Measurements from ENCODE around the gene USP3. TPM values are rescaled to one million over a fixed set of nuclear protein-coding genes. Genes with fewer than 3 reads are reported as not detected.

USP3 gene
- total and polyA plus RNA-seq, 2 of the 13 experiments (the other 11 are each of a cell fraction or from before 2014, with no cell fraction given): 14.3 to 61.2 TPM

- Histone ChIP-seq H3K36me3 (replicated peaks in 1 of 2; ENCODE audit: control insufficient read depth in 1 of 2, insufficient read depth in 2 of 2, low read length in 2 of 2) (no peaks in the 10 kb centered on the region), H3K27me3 (ENCODE audit: control insufficient read depth in 1 of 2, insufficient read depth in 2 of 2, low read length in 2 of 2) (no peaks in the 10 kb centered on the region; a peak in 1 of 5 replicates), H3K4me1 (ENCODE audit: insufficient read depth, low read length) (peaks cover 67% of the 10 kb centered on the region), H3K27ac (ENCODE audit: extremely low read length, insufficient read depth, low read length) (peak overlapping the region; percentile 93), H3K79me2 (ENCODE audit: insufficient read depth, low read length) (peaks cover 31% of the 10 kb centered on the region), H4K20me1 (ENCODE audit: insufficient read depth, low read length) (peaks cover 20% of the 10 kb centered on the region), H3K9ac (ENCODE audit: insufficient read depth, low read depth, low read length) (peak overlapping the region; percentile 87), H3K9me3 (ENCODE audit: low read length) (no peaks in the 10 kb centered on the region), H2AFZ (ENCODE audit: low read length) (no peak overlapping the region), H3K4me2 (ENCODE audit: low read depth, low read length) (peak overlapping the region; percentile 89), H3K4me3 (replicated peaks in 1 of 3; ENCODE audit: insufficient read depth in 1 of 3, low read depth in 2 of 3, low read length in 3 of 3) (peak overlapping the region; percentile 56 to 74 (median 66))
- FAIRE-seq: peak; percentile 59
- CTCF ChIA-PET (ENCODE audit: low intra/inter-chr PET ratio, low total read pairs): no interaction called here
- POLR2A ChIA-PET: interaction anchor here (0.7 to 8.7 kb wide), 12 partner anchors 11 to 97 kb away, joined by 3 to 82 read pairs (median 10); no protein-coding TSS in a partner anchor
- in situ Hi-C loops (cut with HindIII; ENCODE audit: extremely low pct_ligation_motif_present, low pct_unique_long_range_greater_than_20kb): loop anchor here (5.0 kb wide), 1 partner anchor 36 kb away; no protein-coding TSS in a partner anchor
- BruUV-seq (replicated peaks): no TSS peak
- ATAC-seq: peak; percentile 78
- intact Hi-C loops (cut with micrococcal nuclease; ENCODE audit: unreplicated experiment): no loop called here
- 1% methylated on average over 24 of the region's 34 CpGs for WGBS (ENCODE audit: low lambda C conversion rate)
- DNase-seq (ENCODE audit: low spot score): peak; percentile 84
- no peak for TF ChIP-seq DDIT3 (CRISPR knock-in tag; IDR thresholded peaks at IDR 0.05)
- TF ChIP-seq, protein P1, sequence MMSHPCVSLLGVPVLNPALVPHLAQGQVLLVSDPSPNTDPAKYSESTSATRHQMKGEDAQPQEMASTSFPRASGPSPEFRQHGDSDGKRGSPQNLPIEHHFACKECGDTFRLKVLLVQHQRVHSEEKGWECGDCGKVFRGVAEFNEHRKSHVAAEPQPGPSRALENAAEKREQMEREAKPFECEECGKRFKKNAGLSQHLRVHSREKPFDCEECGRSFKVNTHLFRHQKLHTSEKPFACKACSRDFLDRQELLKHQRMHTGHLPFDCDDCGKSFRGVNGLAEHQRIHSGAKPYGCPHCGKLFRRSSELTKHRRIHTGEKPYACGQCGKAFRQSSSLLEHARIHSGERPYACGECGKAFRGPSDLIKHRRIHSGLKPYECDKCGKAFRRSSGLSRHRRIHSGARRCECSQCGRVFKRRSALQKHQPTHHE (CRISPR knock-in tag; IDR thresholded peaks at IDR 0.05; ENCODE audit: borderline replicate concordance): peak; percentile 28; the same call in 1 of the 2 replicates
- 0 out of 2 replicates have a peak, but pooled peaks have one; percentile 2 for TF ChIP-seq ZNF235 (CRISPR knock-in tag; IDR thresholded peaks at IDR 0.05; ENCODE audit: borderline replicate concordance)
- TF ChIP-seq NFIC (IDR thresholded peaks at IDR 0.05; ENCODE audit: low read length): peak; percentile 7; the same call in 1 of the 2 replicates
- TF ChIP-seq THYN1 (CRISPR knock-in tag; IDR thresholded peaks at IDR 0.05; ENCODE audit: borderline replicate concordance, low read depth): 0 out of 2 replicates have a peak, but pooled peaks have one; percentile 37
- TF ChIP-seq HNRNPH1 (optimal IDR thresholded peaks at IDR 0.05; ENCODE audit: low read depth, low read length): no peak
- TF ChIP-seq, protein P2, sequence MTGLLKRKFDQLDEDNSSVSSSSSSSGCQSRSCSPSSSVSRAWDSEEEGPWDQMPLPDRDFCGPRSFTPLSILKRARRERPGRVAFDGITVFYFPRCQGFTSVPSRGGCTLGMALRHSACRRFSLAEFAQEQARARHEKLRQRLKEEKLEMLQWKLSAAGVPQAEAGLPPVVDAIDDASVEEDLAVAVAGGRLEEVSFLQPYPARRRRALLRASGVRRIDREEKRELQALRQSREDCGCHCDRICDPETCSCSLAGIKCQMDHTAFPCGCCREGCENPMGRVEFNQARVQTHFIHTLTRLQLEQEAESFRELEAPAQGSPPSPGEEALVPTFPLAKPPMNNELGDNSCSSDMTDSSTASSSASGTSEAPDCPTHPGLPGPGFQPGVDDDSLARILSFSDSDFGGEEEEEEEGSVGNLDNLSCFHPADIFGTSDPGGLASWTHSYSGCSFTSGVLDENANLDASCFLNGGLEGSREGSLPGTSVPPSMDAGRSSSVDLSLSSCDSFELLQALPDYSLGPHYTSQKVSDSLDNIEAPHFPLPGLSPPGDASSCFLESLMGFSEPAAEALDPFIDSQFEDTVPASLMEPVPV (CRISPR knock-in tag; IDR thresholded peaks at IDR 0.05): peak; percentile 57
- TF ChIP-seq POLR2G (IDR thresholded peaks at IDR 0.05; ENCODE audit: low read depth, low read length): peak; percentile 53
- peak; percentile 4; the same call in 1 of the 2 replicates for TF ChIP-seq GFI1 (CRISPR knock-in tag; IDR thresholded peaks at IDR 0.05; ENCODE audit: borderline replicate concordance)
- peak; percentile 92 for TF ChIP-seq CEBPB (IDR thresholded peaks at IDR 0.05; ENCODE audit: borderline replicate concordance, low read depth, low read length)
- TF ChIP-seq ZMYM3 (CRISPR knock-in tag; IDR thresholded peaks at IDR 0.05): peak; percentile 18
- TF ChIP-seq ZNF557 (CRISPR knock-in tag; IDR thresholded peaks at IDR 0.05): no peak
- peak; percentile 72 for TF ChIP-seq ZFP90 (CRISPR knock-in tag; IDR thresholded peaks at IDR 0.05; ENCODE audit: borderline replicate concordance)
- peak; percentile 26; the same call in 1 of the 2 replicates for TF ChIP-seq ETV5 (CRISPR knock-in tag; IDR thresholded peaks at IDR 0.05; ENCODE audit: borderline replicate concordance)
- TF ChIP-seq ZBTB7A (CRISPR knock-in tag; IDR thresholded peaks at IDR 0.05): peak; percentile 34; the same call in 1 of the 2 replicates
- TF ChIP-seq RFXANK (CRISPR knock-in tag; IDR thresholded peaks at IDR 0.05): 0 out of 2 replicates have a peak, but pooled peaks have one; percentile 8
- peak; percentile 37 for TF ChIP-seq TAF1 (CRISPR knock-in tag; IDR thresholded peaks at IDR 0.05)
- 0 out of 2 replicates have a peak, but pooled peaks have one; percentile 31 for TF ChIP-seq SATB2 (CRISPR knock-in tag; IDR thresholded peaks at IDR 0.05)
- no peak for TF ChIP-seq ZNF577 (CRISPR knock-in tag; IDR thresholded peaks at IDR 0.05; ENCODE audit: borderline replicate concordance, low read depth)
- peak; percentile 17 for TF ChIP-seq XRCC5 (optimal IDR thresholded peaks at IDR 0.05; ENCODE audit: low read length)
These were observed 1.3 kb upstream of the USP3 start for GRCh38 chr15:63502843-63503738.

All from HepG2 (cell line).